HG03354 (cell line): ENCODE measurements around the gene MKLN1.

ENCODE experiments used
- ATAC-seq: cut with Tn5 transposase; IDR thresholded peaks from one replicate; pipeline ENCODE4 v1.9.1; 2021; ENCODE audit warnings: mild to moderate bottlenecking; ENCODE audit not compliant: unreplicated experiment, poor library complexity, severe bottlenecking

Gene MKLN1

DNA sequence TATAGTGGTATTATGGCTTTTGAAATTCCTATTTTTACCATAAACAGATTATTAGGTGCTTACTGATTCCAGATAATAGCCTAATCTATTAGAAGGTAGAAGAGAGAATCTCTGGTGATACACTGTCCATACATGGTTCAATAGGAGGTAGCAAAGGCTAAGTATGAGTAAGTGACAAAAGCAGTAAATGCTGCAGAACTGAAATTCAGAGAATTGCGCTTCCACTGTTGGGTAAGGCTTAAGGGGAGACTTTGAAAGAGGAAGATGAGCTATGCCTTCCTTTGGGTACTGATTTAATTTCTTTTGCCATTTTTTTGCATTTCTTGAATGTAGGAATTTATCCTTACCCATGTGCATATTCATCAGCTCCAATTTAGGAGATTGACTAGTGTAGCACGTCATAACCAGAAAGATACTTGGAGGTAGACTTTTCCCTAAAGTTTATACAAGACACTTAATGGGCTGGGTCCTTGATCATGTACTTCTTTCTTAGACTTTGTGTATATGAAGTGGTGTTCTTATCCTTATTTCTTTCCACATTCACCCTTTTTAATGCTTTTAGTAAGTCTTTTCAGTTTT lies 15.3 kb downstream of the MKLN1 start:
- no peak for ATAC-seq

DNA sequence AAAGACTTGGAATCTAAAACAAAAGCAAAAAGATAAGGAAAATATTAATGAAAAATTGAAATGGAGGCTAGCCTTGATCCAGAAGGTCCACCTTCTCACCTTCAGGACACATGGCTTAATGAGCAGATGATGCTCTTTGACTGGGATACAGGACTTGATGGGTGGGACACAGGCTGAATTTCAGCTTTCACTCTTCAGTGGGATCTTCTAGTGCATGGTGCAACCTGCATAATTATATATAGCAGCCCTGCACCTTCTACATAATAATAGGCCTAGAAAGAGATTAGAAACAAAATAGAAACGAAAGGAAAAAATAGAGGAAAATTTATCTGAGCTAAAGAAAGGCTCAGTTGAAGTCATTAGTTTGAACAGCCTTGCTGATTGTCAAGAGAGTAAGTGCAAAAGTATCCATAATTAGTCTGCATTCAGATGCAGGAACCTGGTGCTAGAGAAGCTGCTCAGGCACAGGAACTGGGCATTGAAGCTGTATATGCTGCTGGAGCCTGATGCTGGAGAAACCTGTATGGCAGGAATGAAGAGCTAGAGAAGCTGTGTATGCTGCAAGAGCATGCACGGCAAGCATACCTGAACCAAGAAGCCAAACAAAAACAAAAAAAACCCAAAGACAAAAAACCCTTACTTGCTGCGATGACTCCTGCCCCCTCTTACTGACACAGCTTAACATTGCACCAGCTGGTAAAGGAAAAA lies 19.4 kb downstream of the MKLN1 start:
- no peak for ATAC-seq

DNA sequence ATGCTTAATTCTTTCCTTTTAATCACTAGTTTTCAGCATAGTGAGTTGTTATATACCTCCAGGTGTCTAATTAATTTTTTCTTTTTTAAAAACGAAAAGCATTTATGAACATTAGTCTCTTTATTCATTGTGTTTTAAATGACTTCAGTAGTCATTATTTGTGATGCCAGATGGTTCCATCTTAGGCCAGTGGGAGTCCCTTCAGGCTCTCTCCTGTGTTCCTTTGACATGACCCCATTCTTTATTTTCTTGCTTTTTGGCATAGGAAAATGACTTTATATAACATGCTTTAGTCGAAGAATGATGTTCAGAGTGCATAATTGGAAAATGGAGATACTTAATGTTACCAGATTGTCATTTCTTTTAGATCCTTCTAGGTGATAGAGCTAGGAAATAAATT lies 24.4 kb downstream of the MKLN1 start:
- no peak for ATAC-seq

- ATAC-seq: no peak
Observed at GRCh38 chr7:131354390-131354789, 26.7 kb downstream of the MKLN1 start.

- ATAC-seq: no peak
Observed at GRCh38 chr7:131355917-131356777, 28.5 kb downstream of the MKLN1 start.

- ATAC-seq: no peak
Observed at GRCh38 chr7:131357282-131357880, 29.7 kb downstream of the MKLN1 start.

- no peak for ATAC-seq
Observed at GRCh38 chr7:131358636-131359035, 31.0 kb downstream of the MKLN1 start.

- ATAC-seq: no peak
Observed at GRCh38 chr7:131359136-131359776, 31.6 kb downstream of the MKLN1 start.

DNA sequence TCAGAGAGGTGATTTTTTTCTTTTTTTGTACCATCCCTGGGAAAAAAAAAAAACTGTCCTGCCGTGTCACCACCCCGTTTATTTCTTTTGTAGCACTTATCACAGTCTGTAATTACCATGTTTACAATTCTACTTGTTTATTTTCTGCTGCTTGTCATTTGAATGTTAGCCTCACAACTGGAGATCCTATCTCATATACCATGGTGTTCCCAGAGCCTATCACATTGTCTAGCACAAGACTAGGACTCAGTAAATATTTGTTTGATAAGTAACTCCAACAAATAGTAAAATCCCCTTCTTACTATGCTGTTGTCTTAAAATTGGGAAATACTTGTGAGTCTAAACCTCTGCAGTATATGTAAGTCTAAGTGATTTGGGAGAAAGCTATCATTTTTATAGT lies 36.0 kb downstream of the MKLN1 start:
- no peak for ATAC-seq

DNA sequence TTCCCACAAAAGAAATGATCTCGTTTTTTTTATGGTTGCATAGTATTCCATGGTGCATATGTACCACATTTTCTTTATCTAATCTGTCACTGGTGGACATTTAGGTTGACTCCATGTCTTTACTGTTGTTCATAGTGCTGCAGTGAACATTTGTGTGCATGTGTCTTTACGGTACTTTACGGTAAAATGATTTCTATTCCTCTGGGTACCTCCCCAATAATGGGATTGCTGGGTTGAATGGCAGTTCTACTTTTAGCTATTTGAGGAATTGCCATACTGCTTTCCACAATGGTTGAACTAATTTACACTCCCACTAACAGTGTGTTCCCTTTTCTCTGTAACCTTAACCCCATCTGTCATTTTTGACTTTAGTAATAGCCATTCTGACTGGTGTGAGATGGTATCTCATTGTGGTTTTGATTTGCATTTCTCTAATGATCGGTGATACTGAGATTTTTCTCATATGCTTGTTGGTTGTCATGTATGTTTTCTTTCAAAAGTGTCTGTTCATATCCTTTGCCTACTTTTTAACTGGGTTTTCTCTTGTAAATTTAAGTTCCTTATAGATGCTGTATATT lies 37.2 kb downstream of the MKLN1 start:
- ATAC-seq: no peak

DNA sequence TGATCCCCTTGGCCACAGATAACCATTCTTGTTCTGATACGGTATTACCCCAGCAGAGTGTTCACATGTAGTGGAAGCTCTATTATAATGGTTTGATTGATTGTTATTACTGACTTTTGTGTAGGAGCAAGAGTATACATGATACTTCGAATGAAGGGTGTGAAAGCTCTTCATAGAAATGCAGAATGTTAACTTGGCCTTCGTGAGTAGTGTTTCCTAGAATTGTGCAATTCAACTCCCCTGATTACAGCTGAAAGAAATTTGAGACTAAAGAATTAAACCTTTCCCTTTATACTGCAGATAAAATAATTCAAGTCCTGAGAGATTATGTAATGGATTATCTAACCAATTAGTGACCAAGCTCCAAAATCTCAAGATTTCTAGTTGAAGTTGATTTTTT lies 38.2 kb downstream of the MKLN1 start:
- no peak for ATAC-seq

DNA sequence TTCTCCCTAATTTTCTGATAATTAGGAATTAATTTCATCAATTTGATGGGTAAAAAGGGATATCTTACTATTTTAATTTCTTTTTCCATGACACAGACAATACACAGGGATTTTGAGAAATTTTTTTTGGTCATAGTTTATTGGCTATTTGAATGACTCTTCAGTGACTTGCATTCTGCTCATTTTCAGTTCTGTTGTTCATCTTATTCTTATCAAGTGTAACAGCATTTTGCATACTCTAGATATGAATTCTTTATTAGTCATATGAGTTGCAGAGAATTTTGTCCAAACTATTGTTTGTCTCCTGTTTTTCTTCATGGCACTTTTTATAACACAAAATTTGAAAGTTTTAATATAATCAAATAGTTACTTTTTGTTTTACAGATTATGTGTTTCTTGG lies 41.7 kb downstream of the MKLN1 start:
- ATAC-seq: no peak

GRCh38 chr7:131370523-131370968 lies 42.9 kb downstream of the MKLN1 start:
- peak; percentile 88 for ATAC-seq

GRCh38 chr7:131371411-131371810 lies 43.7 kb downstream of the MKLN1 start:
- no peak for ATAC-seq

DNA sequence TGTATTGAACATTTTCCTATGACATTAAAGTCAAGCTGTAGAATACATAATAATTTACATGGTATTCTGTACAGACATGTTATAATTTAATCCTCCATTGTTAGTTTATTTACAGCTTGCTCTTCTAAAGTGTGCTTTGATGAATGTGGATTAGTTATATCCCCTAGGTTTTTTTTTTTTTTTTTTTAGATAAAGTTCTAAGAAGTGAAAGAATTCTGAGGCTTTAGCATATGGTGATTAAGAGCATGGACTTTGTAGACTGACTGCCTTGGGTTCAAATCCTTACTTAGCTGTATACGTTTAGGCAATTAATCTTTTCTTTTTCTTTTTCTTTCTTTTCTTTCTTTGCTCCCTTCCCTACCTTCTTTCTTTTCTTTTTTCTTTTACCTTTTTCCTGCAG lies 44.9 kb downstream of the MKLN1 start:
- ATAC-seq: no peak

GRCh38 chr7:131374821-131375220 lies 47.1 kb downstream of the MKLN1 start:
- no peak for ATAC-seq

- ATAC-seq: no peak
Observed at GRCh38 chr7:131381069-131381838, 53.6 kb downstream of the MKLN1 start.

GRCh38 chr7:131383417-131384285 lies 56.0 kb downstream of the MKLN1 start:
- ATAC-seq: no peak
